Stimulated activated CD8-positive, alpha-beta memory T cell treated with anti-CD3 and anti-CD28 coated beads, Interleukin-15, amount 100 ng/mL, for 4 hours (primary cell): Measurements from ENCODE around the gene RCOR2.
A peak's percentile ranks its signal among the peaks of the same experiment; 100 is the strongest.
"Not testable (repeated sequence)": the region's sequence is repeated elsewhere in the genome, so short reads cannot be mapped to it uniquely, and the experiment has no call there.

Experiments used
- DNase-seq, 2 donors: peaks; one replicate each; pipeline ENCODE4 v3.0.0-alpha.2; 2020; ENCODE audit warnings: low read depth in 2 of 2

The RCOR2 gene

GRCh38 chr11:63916837-63917691, at the start of gene RCOR2:
RCOR2 (minus strand) TSS chr11:63917164; CDS start chr11:63916456, 708 bp downstream.
- DNase-seq, result peak; percentile 22 to 29

GRCh38 chr11:63966444-63966843, 49.5 kb upstream of the RCOR2 start:
- no peak for DNase-seq

GRCh38 chr11:63963895-63964294, 46.9 kb upstream of the RCOR2 start:
- not testable (repeated sequence) for DNase-seq

- no peak for DNase-seq
Observed at GRCh38 chr11:63961608-63962412, 44.8 kb upstream of the RCOR2 start.

GRCh38 chr11:63958008-63958407, 41.0 kb upstream of the RCOR2 start:
- DNase-seq, result no peak

GRCh38 chr11:63952570-63952969, 35.6 kb upstream of the RCOR2 start:
- DNase-seq, result no peak

- DNase-seq, result peak in 1 of 2 donors; percentile 13
Observed at GRCh38 chr11:63951779-63952536, 35.0 kb upstream of the RCOR2 start.

- DNase-seq, result no peak
Observed at GRCh38 chr11:63945477-63946163, 28.7 kb upstream of the RCOR2 start.

GRCh38 chr11:63944987-63945386, 28.0 kb upstream of the RCOR2 start:
- no peak for DNase-seq

- no peak for DNase-seq
Observed at GRCh38 chr11:63942803-63943202, 25.8 kb upstream of the RCOR2 start.

GRCh38 chr11:63941901-63942300, 24.9 kb upstream of the RCOR2 start:
- DNase-seq, result no peak

- DNase-seq, result no peak
Observed at GRCh38 chr11:63940786-63941185, 23.8 kb upstream of the RCOR2 start.

- DNase-seq, result no peak
Observed at GRCh38 chr11:63939397-63939891, 22.5 kb upstream of the RCOR2 start.

GRCh38 chr11:63938479-63939396, 21.8 kb upstream of the RCOR2 start, which contains the start of gene NAA40:
NAA40 (plus strand) TSS chr11:63939002; CDS start chr11:63939097, 95 bp downstream.
- peak; percentile 80 to 87 for DNase-seq

GRCh38 chr11:63937713-63938478, 20.9 kb upstream of the RCOR2 start:
- no peak for DNase-seq

GRCh38 chr11:63933459-63933858, 16.5 kb upstream of the RCOR2 start:
- DNase-seq, result no peak

GRCh38 chr11:63931876-63932275, 14.9 kb upstream of the RCOR2 start:
- no peak for DNase-seq

GRCh38 chr11:63931045-63931444, 14.1 kb upstream of the RCOR2 start:
- DNase-seq, result no peak

GRCh38 chr11:63929616-63930015, 12.7 kb upstream of the RCOR2 start:
- no peak for DNase-seq
